Ascending aorta (tissue), 2 donors: ENCODE results near the gene SPATC1L. TPM values are rescaled to one million over a fixed set of nuclear protein-coding genes. Genes with fewer than 3 reads are reported as not detected.
A peak's percentile ranks its signal among the peaks of the same experiment; 100 is the strongest.

ENCODE experiments used
- DNase-seq, 2 donors: peaks; one replicate each; pipeline ENCODE4 v3.0.0-alpha.2; 2019; ENCODE audit warnings: low spot score in 2 of 2
- H3K27ac ChIP-seq, 2 donors: fragments of 200-600 bp; sonication (generic); one replicate each; pipeline ENCODE4 v1.5.1; 2016 to 2017; ENCODE audit warnings: mild to moderate bottlenecking in 1 of 2
- H3K27me3 ChIP-seq: fragments of 200-600 bp; sonication (generic); one replicate; pipeline ENCODE4 v1.5.1; 2017
- H3K36me3 ChIP-seq, 2 donors: fragments of 200-600 bp; sonication (generic); one replicate each; pipeline ENCODE4 v1.5.1; 2016
- H3K4me1 ChIP-seq, 2 donors: fragments of 200-600 bp; sonication (generic); one replicate each; pipeline ENCODE4 v1.5.1; 2016 to 2017; ENCODE audit warnings: mild to moderate bottlenecking in 1 of 2
- H3K4me3 ChIP-seq, 2 donors: fragments of 200-600 bp; sonication (generic); one replicate each; pipeline ENCODE4 v1.5.1; 2016 to 2017; ENCODE audit warnings: mild to moderate bottlenecking in 1 of 2
- H3K9me3 ChIP-seq, 2 donors: fragments of 200-600 bp; sonication (generic); one replicate each; pipeline ENCODE4 v1.5.1; 2016
- intact Hi-C: fragments of 100-400 bp; cut with DNase I; formaldehyde crosslinking; loops from one replicate; pipeline ENCODE4 v1.15.1; 2023
- total RNA-seq: library from RNA; depleted of rRNA; stranded (reverse); fragments of >200 nt; gene quantifications from one replicate; pipeline ENCODE4 v1.1.0, GENCODE V29; 2016
- TF ChIP-seq, protein P1 (sequence below), 3 experiments: fragments of 200-600 bp in 2 of 3; fragments of 450-650 bp in 1 of 3; sonication (generic) in 2 of 3; IDR thresholded peaks; one replicate each; pipeline ENCODE4 v1.5.1; 2016 to 2019; ENCODE audit warnings: antibody characterized with exemption in 3 of 3, mild to moderate bottlenecking in 1 of 3, moderate library complexity in 1 of 3

SPATC1L gene
- total RNA-seq, 1 donor from 2014 or later = 37.4 TPM

DNA sequence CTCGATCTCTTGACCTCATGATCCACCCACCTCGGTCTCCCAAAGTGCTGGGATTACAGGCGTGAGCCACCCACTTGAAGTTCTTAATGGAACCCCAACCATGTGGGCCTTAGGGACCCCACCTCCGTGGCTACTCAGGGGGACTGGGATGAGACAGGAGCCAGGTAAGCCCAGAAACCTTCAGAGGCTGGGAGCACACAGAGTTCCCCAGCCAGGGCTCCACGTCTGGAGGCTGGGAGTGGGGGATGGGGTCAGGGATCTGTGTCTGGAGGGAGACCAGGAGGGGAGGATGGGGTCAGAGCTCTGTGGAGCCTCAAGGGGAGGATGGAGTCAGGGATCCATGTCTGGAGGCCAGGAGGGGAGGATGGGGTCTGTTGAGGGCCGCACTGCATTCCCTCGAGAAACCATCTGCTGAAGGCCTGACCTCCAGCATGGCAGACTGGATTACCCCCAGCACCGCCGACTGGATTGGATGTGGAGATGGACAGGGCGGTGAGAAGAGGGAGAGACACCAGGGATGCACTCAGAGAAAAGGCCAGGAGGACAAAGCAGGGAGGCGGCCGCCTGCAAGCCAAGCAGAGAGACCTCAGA is 26.8 kb downstream of the SPATC1L start:
- intact Hi-C loops = no loop called here

DNA sequence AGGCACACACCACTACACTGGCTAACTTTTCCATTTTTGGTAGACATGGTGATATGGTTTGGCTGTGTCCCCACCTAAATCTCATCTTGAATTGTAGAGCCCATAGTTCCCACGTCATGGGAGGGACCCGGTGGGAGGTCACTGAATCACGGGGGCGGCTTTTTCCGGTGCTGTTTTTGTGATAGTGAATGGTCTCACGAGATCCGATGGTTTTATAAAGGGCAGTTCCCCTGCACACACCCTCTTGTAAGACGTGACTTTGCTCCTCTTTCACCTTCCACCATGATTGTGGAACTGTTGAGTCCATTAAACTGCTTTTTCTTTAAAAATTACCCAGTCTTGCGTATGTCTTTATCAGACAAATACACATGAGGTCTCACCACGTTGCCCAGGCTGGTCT is 27.6 kb downstream of the SPATC1L start:
- H3K4me1 ChIP-seq = peaks cover 0 to 2% of the 10 kb centered on the region in 2 donors
- H3K9me3 ChIP-seq = no peaks in the 10 kb centered on the region
- DNase-seq = no peak
- no peaks in the 10 kb centered on the region for H3K27me3 ChIP-seq
- peaks cover 0 to 5% of the 10 kb centered on the region in 2 donors for H3K36me3 ChIP-seq
- intact Hi-C loops = no loop called here
- no peak overlapping the region for H3K4me3 ChIP-seq
- H3K27ac ChIP-seq = no peak overlapping the region
- TF ChIP-seq, protein P1, sequence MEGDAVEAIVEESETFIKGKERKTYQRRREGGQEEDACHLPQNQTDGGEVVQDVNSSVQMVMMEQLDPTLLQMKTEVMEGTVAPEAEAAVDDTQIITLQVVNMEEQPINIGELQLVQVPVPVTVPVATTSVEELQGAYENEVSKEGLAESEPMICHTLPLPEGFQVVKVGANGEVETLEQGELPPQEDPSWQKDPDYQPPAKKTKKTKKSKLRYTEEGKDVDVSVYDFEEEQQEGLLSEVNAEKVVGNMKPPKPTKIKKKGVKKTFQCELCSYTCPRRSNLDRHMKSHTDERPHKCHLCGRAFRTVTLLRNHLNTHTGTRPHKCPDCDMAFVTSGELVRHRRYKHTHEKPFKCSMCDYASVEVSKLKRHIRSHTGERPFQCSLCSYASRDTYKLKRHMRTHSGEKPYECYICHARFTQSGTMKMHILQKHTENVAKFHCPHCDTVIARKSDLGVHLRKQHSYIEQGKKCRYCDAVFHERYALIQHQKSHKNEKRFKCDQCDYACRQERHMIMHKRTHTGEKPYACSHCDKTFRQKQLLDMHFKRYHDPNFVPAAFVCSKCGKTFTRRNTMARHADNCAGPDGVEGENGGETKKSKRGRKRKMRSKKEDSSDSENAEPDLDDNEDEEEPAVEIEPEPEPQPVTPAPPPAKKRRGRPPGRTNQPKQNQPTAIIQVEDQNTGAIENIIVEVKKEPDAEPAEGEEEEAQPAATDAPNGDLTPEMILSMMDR (IDR thresholded peaks at IDR 0.05) = no peak

More for the DNA sequence above, 26.8 kb downstream of the SPATC1L start:
- Histone ChIP-seq H3K9me3 (no peaks in the 10 kb centered on the region), H3K27me3 (no peaks in the 10 kb centered on the region), H3K4me1 (peaks cover 0 to 2% of the 10 kb centered on the region in 2 donors), H3K4me3 (no peak overlapping the region), H3K36me3 (peaks cover 0 to 5% of the 10 kb centered on the region in 2 donors), H3K27ac (no peak overlapping the region)
- TF ChIP-seq, protein P1 (IDR thresholded peaks at IDR 0.05) = no peak
- peak in 1 of 2 donors; percentile 46 for DNase-seq

DNA sequence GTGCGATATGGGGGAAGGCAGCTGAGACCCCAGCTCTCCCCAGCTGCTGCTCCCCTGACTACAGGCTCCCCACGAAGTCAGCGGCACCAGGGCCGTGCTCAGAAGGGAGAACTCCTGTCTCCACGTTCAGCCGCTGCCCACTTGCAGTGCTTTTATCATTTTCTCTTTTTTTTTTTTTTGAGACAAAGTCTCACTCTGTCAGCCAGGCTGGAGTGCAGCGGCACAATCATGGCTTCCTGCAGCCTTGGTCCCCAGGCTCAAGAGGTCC is 27.9 kb downstream of the SPATC1L start:
- Histone ChIP-seq H3K9me3 (no peaks in the 10 kb centered on the region), H3K27ac (no peak overlapping the region), H3K4me3 (no peak overlapping the region), H3K27me3 (no peaks in the 10 kb centered on the region), H3K36me3 (peaks cover 0 to 3% of the 10 kb centered on the region in 2 donors), H3K4me1 (peaks cover 0 to 2% of the 10 kb centered on the region in 2 donors)
- TF ChIP-seq, protein P1 (IDR thresholded peaks at IDR 0.05) = no peak
- intact Hi-C loops = no loop called here
- no peak for DNase-seq

DNA sequence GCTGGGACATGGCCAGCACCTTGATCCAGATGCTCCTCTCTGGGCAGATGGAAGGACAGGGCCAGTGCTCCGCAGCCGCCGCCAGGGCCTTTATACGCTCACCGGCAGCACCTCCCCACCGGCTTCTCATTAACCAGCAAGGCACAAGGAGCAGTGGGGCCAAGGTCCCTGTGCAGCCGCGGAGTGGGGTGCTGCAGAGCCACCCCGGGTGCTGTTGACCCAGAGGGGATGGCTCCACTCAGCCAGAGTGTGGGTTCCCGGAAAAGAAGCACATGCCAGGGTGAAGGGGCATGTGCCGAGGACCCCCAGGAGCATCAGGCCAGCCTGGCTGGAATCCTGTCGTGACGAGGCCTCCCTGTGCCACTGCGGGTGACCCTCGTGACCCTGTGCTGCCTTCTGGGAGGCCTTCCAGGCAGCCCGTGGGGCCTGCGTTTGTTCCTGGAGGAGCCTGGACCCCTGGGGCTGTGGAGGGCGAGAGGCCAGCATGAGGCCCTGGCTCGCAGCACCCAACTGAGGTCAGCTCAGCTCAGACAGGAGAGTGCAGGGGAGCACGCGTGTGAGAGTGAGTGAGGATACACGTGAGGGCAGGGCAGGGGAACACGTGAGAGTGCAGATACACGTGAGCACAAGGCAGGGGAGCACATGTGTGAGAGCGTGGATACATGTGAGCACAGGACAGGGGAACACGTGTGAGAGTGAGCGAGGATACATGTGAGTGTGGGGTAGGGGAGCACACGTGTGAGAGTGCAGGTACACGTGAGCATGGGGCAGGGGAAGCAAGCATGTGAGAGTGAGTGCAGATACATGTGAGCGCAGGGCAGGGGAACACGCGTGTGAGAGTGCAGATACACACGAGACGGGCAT is 28.5 kb downstream of the SPATC1L start, which contains the start of gene FTCD:
TSS of gene FTCD (minus strand) at position 66 of the 864 bp plus-strand sequence. CDS start at position 10, 56 bp downstream.
- peak in 1 of 2 donors; percentile 51 for DNase-seq
- H3K36me3 ChIP-seq = no peaks in the 10 kb centered on the region
- no peaks in the 10 kb centered on the region for H3K27me3 ChIP-seq
- no peaks in the 10 kb centered on the region for H3K9me3 ChIP-seq
- TF ChIP-seq, protein P1 (IDR thresholded peaks at IDR 0.05) = no peak
- intact Hi-C loops = no loop called here
- no peak within 1 kb of the TSS for H3K4me3 ChIP-seq
- H3K4me1 ChIP-seq = peaks cover 0 to 2% of the 10 kb centered on the region in 2 donors
- H3K27ac ChIP-seq = no peak within 1 kb of the TSS

DNA sequence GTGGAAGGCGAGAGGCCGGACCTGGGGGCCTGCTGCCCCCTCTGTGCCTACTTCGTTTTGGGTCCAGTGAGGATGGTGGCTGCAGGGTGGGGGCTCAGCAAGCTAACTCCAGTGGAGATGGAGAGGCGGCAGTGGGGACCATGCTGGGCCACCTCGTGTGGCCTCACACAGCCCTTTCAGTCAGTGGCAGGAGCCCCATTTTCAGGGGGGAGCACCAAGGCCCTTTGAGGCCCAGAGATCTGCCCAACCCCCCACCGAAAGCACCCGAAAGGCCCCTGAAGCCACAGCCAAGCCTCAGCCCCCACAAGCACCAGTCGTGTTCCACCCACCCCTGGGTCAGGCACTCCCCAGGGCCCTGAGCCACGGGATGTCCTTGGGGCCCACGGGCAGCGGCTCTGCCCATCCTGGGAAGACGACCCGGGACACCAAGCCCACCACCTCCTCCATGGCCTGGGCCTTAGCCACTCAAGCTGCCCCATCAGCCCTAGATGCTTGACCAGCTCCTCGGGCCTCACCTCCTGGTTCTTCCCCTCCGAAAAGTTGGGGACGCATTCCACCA is 29.2 kb downstream of the SPATC1L start:
- peak in 1 of 2 donors; percentile 53 for DNase-seq
- no peak overlapping the region for H3K4me3 ChIP-seq
- peaks cover 0 to 2% of the 10 kb centered on the region in 2 donors for H3K4me1 ChIP-seq
- H3K36me3 ChIP-seq = no peaks in the 10 kb centered on the region
- H3K27ac ChIP-seq = no peak overlapping the region
- H3K27me3 ChIP-seq = no peaks in the 10 kb centered on the region
- intact Hi-C loops = no loop called here
- TF ChIP-seq, protein P1 (IDR thresholded peaks at IDR 0.05) = no peak
- H3K9me3 ChIP-seq = no peaks in the 10 kb centered on the region
